K562 (cell line): ENCODE data around the gene CCDC187. TPM values are rescaled to one million over a fixed set of nuclear protein-coding genes. Genes with fewer than 3 reads are reported as not detected.

ENCODE experiments used
- ATF3 ChIP-seq, 2 experiments: fragments of 450-650 bp in 1 of 2; sonication (generic) in 1 of 2; formaldehyde crosslinking in 1 of 2; IDR thresholded peaks in 1 of 2; conservative IDR thresholded peaks in 1 of 2; 2 replicates each; pipeline versions ENCODE4 v1.6.1 to v1.8.1; 2016 to 2023; ENCODE audit warnings: mild to moderate bottlenecking in 2 of 2, moderate library complexity in 2 of 2, inconsistent platforms in 1 of 2, missing genetic modification reagents in 1 of 2
- GTF2A2 ChIP-seq: IDR thresholded peaks from 2 replicates; pipeline ENCODE4 v1.6.1; 2016; ENCODE audit warnings: mild to moderate bottlenecking, missing genetic modification characterization, missing compliant biosample characterization
- HCFC1 ChIP-seq: IDR thresholded peaks from 2 replicates; pipeline ENCODE4 v1.6.1; 2012; ENCODE audit warnings: low read depth, low read length, improper control_type of control experiment
- PKNOX1 ChIP-seq: fragments of 450-650 bp; IDR thresholded peaks from 2 replicates; pipeline ENCODE4 v1.6.1; 2016
- RAD21 ChIP-seq, 2 experiments: fragments of 250-450 bp in 1 of 2; fragments of 450-650 bp in 1 of 2; sonication (Bioruptor Pico) in 1 of 2; formaldehyde crosslinking in 1 of 2; IDR thresholded peaks in 1 of 2; conservative IDR thresholded peaks in 1 of 2; 2 replicates each; pipeline versions ENCODE4 v1.4.0 to v1.8.0; 2020 to 2022; ENCODE audit warnings: mild to moderate bottlenecking in 2 of 2, moderate library complexity in 1 of 2
- TFAM ChIP-seq: fragments of 250-450 bp; sonication (Bioruptor Pico); conservative IDR thresholded peaks from 2 replicates; pipeline ENCODE4 v1.5.0; 2021; ENCODE audit warnings: mild to moderate bottlenecking, moderate library complexity
- XRCC5 ChIP-seq: fragments of 200-400 bp; formaldehyde crosslinking; IDR thresholded peaks from 2 replicates; pipeline ENCODE4 v1.6.1; 2017; ENCODE audit warnings: low read depth, mild to moderate bottlenecking, low read length
- ZBED1 ChIP-seq: IDR thresholded peaks from 2 replicates; pipeline ENCODE4 v1.6.1; 2014
- ZNF280B ChIP-seq: fragments of 250-450 bp; sonication (Bioruptor Pico); IDR thresholded peaks from 2 replicates; pipeline ENCODE4 v1.5.1; 2021; ENCODE audit warnings: mild to moderate bottlenecking
- ZNF584 ChIP-seq: fragments of 200-800 bp; sonication (Bioruptor generic); IDR thresholded peaks from 2 replicates; pipeline ENCODE4 v1.6.1; 2016; ENCODE audit warnings: low read depth, mild to moderate bottlenecking, missing genetic modification characterization, missing compliant biosample characterization
- polyA plus RNA-seq, 8 experiments: library from polyadenylated mRNA; depleted of rRNA in 4 of 8; stranded (reverse) in 5 of 8; unstranded in 3 of 8; fragments of >200 nt; fragmentation: Nextera tagmentation in 2 of 8; fragmentation: Illumina TruSeq in 1 of 8; extraction: Ambion mirVana in 2 of 8; extraction: Trizol in 1 of 8; gene quantifications; 2 replicates each; pipeline versions ENCODE4 v1.2.1 to v1.2.3, GENCODE V29; 2011 to 2014; ENCODE audit warnings: inconsistent platforms in 1 of 8, missing spikeins in 1 of 8
- total RNA-seq, 7 experiments: library from RNA; depleted of rRNA in 6 of 7; stranded (reverse); fragments of >200 nt in 6 of 7; fragmentation: Illumina TruSeq in 2 of 7; extraction: Trizol in 2 of 7; gene quantifications; 2 replicates each; pipeline versions ENCODE4 v1.2.1 to v1.2.3, GENCODE V29; 2011 to 2021; ENCODE audit warnings: low replicate concordance in 1 of 7
- TF ChIP-seq, protein P1 (sequence below), 2 experiments: IDR thresholded peaks; 2 replicates each; pipeline ENCODE4 v1.6.1; 2012; ENCODE audit warnings: improper control_type of control experiment in 2 of 2, low read depth in 2 of 2, low read length in 2 of 2, borderline replicate concordance in 1 of 2
- TF ChIP-seq, protein P2 (sequence below): sonication (generic); formaldehyde crosslinking; IDR thresholded peaks from 2 replicates; pipeline ENCODE4 v1.8.0; 2023; ENCODE audit warnings: mild to moderate bottlenecking, missing genetic modification reagents

CCDC187 gene
- total and polyA plus RNA-seq, 9 of the 15 experiments (the other 6 are each of a cell fraction or from before 2014, with no cell fraction given): not detected

GRCh38 chr9:136220017-136220729 lies 83.7 kb downstream of the CCDC187 start (continued):
- TF ChIP-seq ZBED1 (no peak), TFAM (CRISPR knock-in tag) (no peak), RAD21 (CRISPR knock-in tag; conservative IDR thresholded peaks at IDR 0.05 in 1 of 2, IDR thresholded peaks at IDR 0.05 in 1 of 2) (peak in 1 of 2 experiments; percentile 51; a peak in 2 of 4 replicates), HCFC1 (no peak), ATF3 (IDR thresholded peaks at IDR 0.05) (peak; percentile 93), ATF3 (CRISPR knock-in tag; conservative IDR thresholded peaks at IDR 0.05) (no peak; the same call in 1 of the 2 replicates), PKNOX1 (no peak), GTF2A2 (no peak), ZNF280B (no peak), ZNF584 (CRISPR knock-in tag) (peak; percentile 82; the same call in 1 of the 2 replicates), XRCC5 (no peak)
- TF ChIP-seq, protein P1, sequence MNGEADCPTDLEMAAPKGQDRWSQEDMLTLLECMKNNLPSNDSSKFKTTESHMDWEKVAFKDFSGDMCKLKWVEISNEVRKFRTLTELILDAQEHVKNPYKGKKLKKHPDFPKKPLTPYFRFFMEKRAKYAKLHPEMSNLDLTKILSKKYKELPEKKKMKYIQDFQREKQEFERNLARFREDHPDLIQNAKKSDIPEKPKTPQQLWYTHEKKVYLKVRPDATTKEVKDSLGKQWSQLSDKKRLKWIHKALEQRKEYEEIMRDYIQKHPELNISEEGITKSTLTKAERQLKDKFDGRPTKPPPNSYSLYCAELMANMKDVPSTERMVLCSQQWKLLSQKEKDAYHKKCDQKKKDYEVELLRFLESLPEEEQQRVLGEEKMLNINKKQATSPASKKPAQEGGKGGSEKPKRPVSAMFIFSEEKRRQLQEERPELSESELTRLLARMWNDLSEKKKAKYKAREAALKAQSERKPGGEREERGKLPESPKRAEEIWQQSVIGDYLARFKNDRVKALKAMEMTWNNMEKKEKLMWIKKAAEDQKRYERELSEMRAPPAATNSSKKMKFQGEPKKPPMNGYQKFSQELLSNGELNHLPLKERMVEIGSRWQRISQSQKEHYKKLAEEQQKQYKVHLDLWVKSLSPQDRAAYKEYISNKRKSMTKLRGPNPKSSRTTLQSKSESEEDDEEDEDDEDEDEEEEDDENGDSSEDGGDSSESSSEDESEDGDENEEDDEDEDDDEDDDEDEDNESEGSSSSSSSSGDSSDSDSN (IDR thresholded peaks at IDR 0.05; ENCODE audit: borderline replicate concordance in 1 of 2, low read depth in 2 of 2, low read length in 2 of 2): peak; percentile 87 to 97; a peak in 3 of 4 replicates
- TF ChIP-seq, protein P2, sequence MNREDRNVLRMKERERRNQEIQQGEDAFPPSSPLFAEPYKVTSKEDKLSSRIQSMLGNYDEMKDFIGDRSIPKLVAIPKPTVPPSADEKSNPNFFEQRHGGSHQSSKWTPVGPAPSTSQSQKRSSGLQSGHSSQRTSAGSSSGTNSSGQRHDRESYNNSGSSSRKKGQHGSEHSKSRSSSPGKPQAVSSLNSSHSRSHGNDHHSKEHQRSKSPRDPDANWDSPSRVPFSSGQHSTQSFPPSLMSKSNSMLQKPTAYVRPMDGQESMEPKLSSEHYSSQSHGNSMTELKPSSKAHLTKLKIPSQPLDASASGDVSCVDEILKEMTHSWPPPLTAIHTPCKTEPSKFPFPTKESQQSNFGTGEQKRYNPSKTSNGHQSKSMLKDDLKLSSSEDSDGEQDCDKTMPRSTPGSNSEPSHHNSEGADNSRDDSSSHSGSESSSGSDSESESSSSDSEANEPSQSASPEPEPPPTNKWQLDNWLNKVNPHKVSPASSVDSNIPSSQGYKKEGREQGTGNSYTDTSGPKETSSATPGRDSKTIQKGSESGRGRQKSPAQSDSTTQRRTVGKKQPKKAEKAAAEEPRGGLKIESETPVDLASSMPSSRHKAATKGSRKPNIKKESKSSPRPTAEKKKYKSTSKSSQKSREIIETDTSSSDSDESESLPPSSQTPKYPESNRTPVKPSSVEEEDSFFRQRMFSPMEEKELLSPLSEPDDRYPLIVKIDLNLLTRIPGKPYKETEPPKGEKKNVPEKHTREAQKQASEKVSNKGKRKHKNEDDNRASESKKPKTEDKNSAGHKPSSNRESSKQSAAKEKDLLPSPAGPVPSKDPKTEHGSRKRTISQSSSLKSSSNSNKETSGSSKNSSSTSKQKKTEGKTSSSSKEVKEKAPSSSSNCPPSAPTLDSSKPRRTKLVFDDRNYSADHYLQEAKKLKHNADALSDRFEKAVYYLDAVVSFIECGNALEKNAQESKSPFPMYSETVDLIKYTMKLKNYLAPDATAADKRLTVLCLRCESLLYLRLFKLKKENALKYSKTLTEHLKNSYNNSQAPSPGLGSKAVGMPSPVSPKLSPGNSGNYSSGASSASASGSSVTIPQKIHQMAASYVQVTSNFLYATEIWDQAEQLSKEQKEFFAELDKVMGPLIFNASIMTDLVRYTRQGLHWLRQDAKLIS (CRISPR knock-in tag): no peak
